Motor neuron (in vitro differentiated cells): ENCODE data around the gene DHRS1. TPM values are rescaled to one million over a fixed set of nuclear protein-coding genes. Genes with fewer than 3 reads are reported as not detected.

Experiments
- ATAC-seq, 8 experiments: fragments of 200-7000 bp; cut with Tn5 transposase; replicated peaks in 6 of 8; 2 replicates each; pipeline ENCODE4 v1.8.0; 2021; ENCODE audit warnings: mild to moderate bottlenecking in 8 of 8, moderate library complexity in 8 of 8
- H3K27ac ChIP-seq, 2 donors: fragments of 250-450 bp; sonication (Bioruptor Pico); 2 replicates each; pipeline ENCODE4 v1.9.0; 2021; ENCODE audit warnings: antibody characterized with exemption in 2 of 2, mild to moderate bottlenecking in 2 of 2, moderate library complexity in 1 of 2
- H3K4me1 ChIP-seq, 2 donors: fragments of 250-450 bp; sonication (Bioruptor Pico); replicated peaks in 1 of 2; 2 replicates each; pipeline ENCODE4 v1.6.1; 2021; ENCODE audit warnings: antibody characterized with exemption in 2 of 2, mild to moderate bottlenecking in 2 of 2, moderate library complexity in 1 of 2
- H3K4me3 ChIP-seq, 5 donors: fragments of 250-450 bp; sonication (Bioruptor Pico); 2 replicates each; pipeline ENCODE4 v1.9.0; 2021; ENCODE audit warnings: antibody characterized with exemption in 5 of 5, mild to moderate bottlenecking in 5 of 5, moderate library complexity in 4 of 5
- WGBS, 10 experiments: fragments of 450-650 bp; shearing (Covaris generic); methylation state at CpG; one replicate each; pipeline ENCODE4 v1.0.0; 2022; 5-methylcytosine and 5-hydroxymethylcytosine counted together
- in situ Hi-C, 9 experiments: fragments of 400-800 bp; cut with MboI; loops; one replicate each; pipeline ENCODE4 v1.15.0; 2021; ENCODE audit warnings: low sequenced_read_pairs in 9 of 9, low pct_unique_long_range_greater_than_20kb in 2 of 9; ENCODE audit not compliant: unreplicated experiment in 9 of 9
- total RNA-seq, 8 experiments: library from RNA; unstranded; fragments of 300-600 nt; gene quantifications; 2 replicates each; pipeline versions ENCODE4 v1.2.3 to v1.2.4, GENCODE V29; 2022

Gene DHRS1
- total RNA-seq, 8 experiments from 2014 or later = 11.4 to 26.5 (median 16.4) TPM

DNA sequence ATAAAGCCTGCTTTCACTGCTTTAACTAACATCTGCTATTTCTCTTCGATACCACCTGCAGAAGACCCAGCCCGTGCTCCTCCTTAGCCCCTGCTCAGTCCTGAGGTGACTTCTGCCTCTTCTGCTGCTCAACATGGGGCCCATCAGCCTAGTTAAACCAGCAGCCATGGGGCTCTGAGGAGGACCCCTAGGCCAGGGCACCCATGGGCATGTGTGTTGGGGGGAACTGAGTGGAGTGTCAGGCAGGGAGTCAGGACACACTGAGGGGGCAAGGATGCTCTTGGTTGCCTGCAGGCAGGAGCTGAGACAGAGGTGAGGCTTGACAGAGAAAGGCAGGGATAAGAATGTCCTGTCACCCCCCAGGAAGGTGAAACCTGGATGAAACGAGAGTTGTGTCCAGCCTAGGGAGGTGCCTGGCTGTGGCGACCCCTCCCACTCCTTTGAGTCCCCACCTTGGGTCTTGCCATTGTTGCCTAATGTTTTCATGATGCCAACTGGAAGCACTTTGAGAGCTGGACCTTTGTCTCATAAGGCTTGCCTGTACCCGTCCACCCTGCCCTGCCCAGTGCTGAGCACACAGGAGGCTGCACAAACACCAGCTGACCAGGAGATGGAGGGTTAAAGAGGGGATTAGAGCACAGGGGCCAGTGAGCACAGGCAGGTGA is 15.7 kb downstream of the DHRS1 start:
- H3K4me3 ChIP-seq = no peak overlapping the region
- no peaks in the 10 kb centered on the region for H3K4me1 ChIP-seq
- WGBS, 10 experiments = 40 to 94% (median 70%) methylated on average over 1 to 4 of the region's 5 CpGs; no CpG with 5 or more reads in 3 of the 10 experiments
- in situ Hi-C loops = no loop called here
- no peak overlapping the region for H3K27ac ChIP-seq
- ATAC-seq = no peak

DNA sequence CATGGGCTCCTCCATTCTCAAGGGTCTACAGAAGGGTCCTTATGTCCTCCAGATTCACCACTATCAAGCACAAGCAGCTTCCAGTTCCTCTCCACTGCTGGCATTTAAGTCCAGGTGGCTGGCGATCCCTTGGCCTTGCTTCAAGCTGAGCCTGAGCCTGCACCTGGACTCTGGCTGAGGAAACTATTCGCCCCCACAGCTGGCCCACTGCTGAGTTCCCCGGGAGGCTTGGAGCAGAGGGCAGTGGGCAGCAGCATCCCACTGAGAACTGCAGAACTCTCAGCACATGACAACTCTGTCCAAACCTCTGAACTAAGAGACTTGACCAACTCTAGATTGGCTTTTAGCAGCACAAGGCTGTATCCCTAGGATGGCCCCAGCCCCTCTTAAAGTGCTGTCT is 16.8 kb downstream of the DHRS1 start:
- Histone ChIP-seq H3K4me1 (no peaks in the 10 kb centered on the region), H3K27ac (no peak overlapping the region), H3K4me3 (no peak overlapping the region)
- ATAC-seq = no peak
- 20 to 83% (median 58%) methylated on average over 1 to 3 of the region's 3 CpGs; no CpG with 5 or more reads in 4 of the 10 experiments for WGBS, 10 experiments
- in situ Hi-C loops = no loop called here

- Histone ChIP-seq H3K4me3 (no peak overlapping the region), H3K4me1 (no peaks in the 10 kb centered on the region), H3K27ac (no peak overlapping the region)
- ATAC-seq = no peak
- in situ Hi-C loops = no loop called here
- WGBS, 10 experiments = 40 to 100% (median 83%) methylated on average over 1 to 5 of the region's 7 CpGs; no CpG with 5 or more reads in 1 of the 10 experiments
Measured at GRCh38 chr14:24281636-24282035, 17.9 kb downstream of the DHRS1 start.

GRCh38 chr14:24280797-24281460 is 18.7 kb downstream of the DHRS1 start:
- in situ Hi-C loops = no loop called here
- Histone ChIP-seq H3K4me1 (no peaks in the 10 kb centered on the region), H3K27ac (no peak overlapping the region), H3K4me3 (no peak overlapping the region)
- peak in 2 of 8 experiments; percentile 91 to 94 for ATAC-seq
- 50 to 100% (median 66%) methylated on average over 2 to 6 of the region's 6 CpGs; no CpG with 5 or more reads in 5 of the 10 experiments for WGBS, 10 experiments

- no peak overlapping the region for H3K4me3 ChIP-seq
- H3K27ac ChIP-seq = no peak overlapping the region
- 60 to 100% (median 76%) methylated on average over 1 to 6 of the region's 11 CpGs; no CpG with 5 or more reads in 4 of the 10 experiments for WGBS, 10 experiments
- in situ Hi-C loops = no loop called here
- ATAC-seq = peak in 2 of 8 experiments; percentile 3 to 59
- no peaks in the 10 kb centered on the region for H3K4me1 ChIP-seq
Measured at GRCh38 chr14:24279301-24280186, 20.0 kb downstream of the DHRS1 start.

- WGBS, 10 experiments = 71 to 100% (median 91%) methylated on average over 1 to 5 of the region's 5 CpGs; no CpG with 5 or more reads in 2 of the 10 experiments
- in situ Hi-C loops = no loop called here
- Histone ChIP-seq H3K4me3 (no peak overlapping the region), H3K27ac (no peak overlapping the region), H3K4me1 (no peaks in the 10 kb centered on the region)
- ATAC-seq = no peak
Measured at GRCh38 chr14:24278424-24278823, 21.2 kb downstream of the DHRS1 start.

GRCh38 chr14:24277606-24278321 is 21.8 kb downstream of the DHRS1 start:
- H3K27ac ChIP-seq = no peak overlapping the region

DNA sequence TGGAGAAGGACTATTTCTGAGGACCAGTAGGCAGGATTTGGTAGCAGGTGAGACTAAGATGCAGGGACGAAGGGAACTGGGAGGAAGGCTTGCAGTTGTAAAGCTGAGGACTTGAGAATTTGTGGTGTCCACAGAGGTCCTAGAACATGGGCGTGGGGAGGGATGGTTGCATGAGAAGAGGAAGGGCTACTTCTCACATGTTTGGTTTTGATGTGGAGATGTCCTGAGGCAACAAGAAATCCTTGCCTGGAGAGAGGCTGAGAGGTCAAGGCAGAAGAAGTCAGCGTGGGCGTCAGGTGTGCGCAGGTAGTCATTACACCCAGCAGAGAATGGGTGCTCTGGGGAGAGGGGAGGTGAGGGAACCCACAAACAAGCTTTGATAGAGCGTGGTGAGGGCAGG is 22.5 kb downstream of the DHRS1 start:
- 60 to 100% (median 83%) methylated on average over 1 to 4 of the region's 6 CpGs; no CpG with 5 or more reads in 2 of the 10 experiments for WGBS, 10 experiments

More at GRCh38 chr14:24277606-24278321, 21.8 kb downstream of the DHRS1 start:
- in situ Hi-C loops = no loop called here
- H3K4me3 ChIP-seq = no peak overlapping the region
- no peak for ATAC-seq
- H3K4me1 ChIP-seq = no peaks in the 10 kb centered on the region
- WGBS, 10 experiments = 45 to 92% (median 82%) methylated on average over 2 to 6 of the region's 11 CpGs; no CpG with 5 or more reads in 3 of the 10 experiments

DNA sequence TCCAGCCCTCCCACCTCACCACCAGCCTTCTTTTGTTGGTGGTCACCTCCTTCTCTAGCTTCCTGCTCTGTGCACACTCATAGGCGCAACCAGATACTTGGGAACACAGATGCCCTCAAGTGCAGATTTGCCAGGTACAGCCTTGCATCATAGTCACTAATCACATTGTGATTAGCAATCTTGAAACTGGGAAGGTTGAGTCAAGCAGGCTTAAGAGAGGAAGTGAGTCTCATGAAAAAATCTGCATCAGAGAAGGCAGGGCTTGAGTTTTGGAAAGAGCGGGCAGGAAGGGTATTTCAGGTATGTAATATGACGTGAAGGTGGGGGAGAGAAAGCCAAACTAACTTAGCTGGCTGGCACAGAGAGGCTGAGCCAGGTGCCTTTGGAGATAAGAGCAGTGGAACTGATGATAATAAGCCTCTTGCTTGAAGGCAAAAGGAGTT is 25.5 kb downstream of the DHRS1 start:
- no peak for ATAC-seq
- Histone ChIP-seq H3K4me1 (peaks cover 0 to 2% of the 10 kb centered on the region in 2 donors), H3K4me3 (no peak overlapping the region), H3K27ac (no peak overlapping the region)
- in situ Hi-C loops = no loop called here
- 55 to 100% (median 92%) methylated on average over 1 to 3 of the region's 3 CpGs; no CpG with 5 or more reads in 3 of the 10 experiments for WGBS, 10 experiments

More for the DNA sequence above, 22.5 kb downstream of the DHRS1 start:
- Histone ChIP-seq H3K4me3 (no peak overlapping the region), H3K4me1 (no peaks in the 10 kb centered on the region), H3K27ac (no peak overlapping the region)
- no peak for ATAC-seq
- in situ Hi-C loops = no loop called here

DNA sequence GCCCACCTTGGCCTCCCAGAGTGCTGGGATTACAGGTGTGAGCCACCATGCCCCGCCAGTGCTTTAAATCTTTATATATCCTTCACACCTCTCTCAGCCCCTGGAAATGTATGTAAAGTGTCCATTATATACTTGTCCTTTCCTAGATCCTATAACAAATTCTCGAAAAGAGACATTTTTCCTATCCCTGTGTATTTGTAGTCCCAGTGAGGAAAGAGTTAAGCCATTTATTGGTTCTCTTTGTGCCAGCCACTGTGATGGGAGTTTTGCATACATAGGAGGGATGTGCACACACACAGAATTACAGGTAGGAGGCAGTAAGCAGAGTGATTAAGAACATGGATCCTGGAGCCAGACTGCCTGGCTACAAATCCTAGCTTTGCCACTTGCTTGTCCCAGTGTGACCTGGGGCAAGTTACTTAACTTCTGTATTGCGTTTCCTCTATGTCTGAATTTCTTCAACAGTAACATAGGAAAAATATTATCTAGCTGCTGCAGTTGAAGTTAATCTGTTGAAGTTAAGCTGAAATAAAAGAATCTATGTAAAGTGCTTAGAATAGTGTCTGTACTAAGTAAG is 26.1 kb downstream of the DHRS1 start:
- Histone ChIP-seq H3K27ac (no peak overlapping the region), H3K4me1 (peaks cover 0 to 2% of the 10 kb centered on the region in 2 donors), H3K4me3 (no peak overlapping the region)
- WGBS, 10 experiments = 80 to 100% (median 92%) methylated on average over 1 to 2 of the region's 3 CpGs; no CpG with 5 or more reads in 3 of the 10 experiments
- in situ Hi-C loops = no loop called here
- ATAC-seq = no peak

GRCh38 chr14:24272467-24272866 is 27.1 kb downstream of the DHRS1 start:
- Histone ChIP-seq H3K27ac (no peak overlapping the region), H3K4me1 (peaks cover 0 to 2% of the 10 kb centered on the region in 2 donors), H3K4me3 (no peak overlapping the region)
- 75 to 100% (median 85%) methylated on average over 1 to 2 of the region's 2 CpGs; no CpG with 5 or more reads in 1 of the 10 experiments for WGBS, 10 experiments
- in situ Hi-C loops = no loop called here
- no peak for ATAC-seq

DNA sequence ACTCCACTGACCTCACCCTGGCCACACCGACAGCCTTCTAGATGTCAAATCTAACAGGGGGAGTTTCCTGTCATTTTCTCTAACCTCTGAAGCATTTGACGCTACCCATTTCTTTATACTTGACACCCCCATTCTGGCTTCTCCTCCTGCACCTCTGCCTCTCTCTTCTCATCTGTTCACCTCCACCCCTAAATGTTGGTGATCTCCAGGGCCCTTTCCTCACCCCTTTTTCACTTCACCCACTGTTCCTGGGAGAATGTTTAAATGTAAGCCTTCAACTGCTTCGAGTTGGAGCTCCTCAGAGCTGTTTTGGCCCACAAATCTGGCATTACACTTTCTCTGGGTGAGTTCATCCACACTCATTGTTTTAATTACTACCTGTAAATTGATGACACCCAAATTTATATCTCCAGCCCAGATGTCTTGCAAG is 27.7 kb downstream of the DHRS1 start:
- 0 to 14% (median 3%) methylated on average over 1 to 2 of the region's 3 CpGs; no CpG with 5 or more reads in 2 of the 10 experiments for WGBS, 10 experiments
- Histone ChIP-seq H3K27ac (peak overlapping the region in 1 of 2 donors; percentile 95), H3K4me1 (peaks cover 0 to 2% of the 10 kb centered on the region in 2 donors), H3K4me3 (peak overlapping the region; percentile 74 to 95 (median 92))
- in situ Hi-C loops = no loop called here
- peak in 1 of 8 experiments; percentile 25 for ATAC-seq
